Transverse colon (tissue), 4 donors: ENCODE measurements around the gene CACNA1C. TPM values are rescaled to one million over a fixed set of nuclear protein-coding genes. Genes with fewer than 3 reads are reported as not detected.

Source experiments
- DNase-seq: peaks from one replicate; pipeline ENCODE4 v3.0.0-alpha.2; 2019
- H3K27ac ChIP-seq, 4 donors: fragments of 200-600 bp; sonication (generic); 2 replicates each; pipeline ENCODE4 v1.5.1; 2016 to 2018; ENCODE audit warnings: inconsistent platforms in 4 of 4
- H3K27me3 ChIP-seq: fragments of 200-600 bp; sonication (generic); 2 replicates; pipeline ENCODE4 v1.5.1; 2017; ENCODE audit warnings: inconsistent platforms
- H3K36me3 ChIP-seq, 4 donors: fragments of 200-600 bp; sonication (generic); 2 replicates each; pipeline ENCODE4 v1.5.1; 2017 to 2019; ENCODE audit warnings: inconsistent platforms in 4 of 4
- H3K4me1 ChIP-seq, 4 donors: fragments of 200-600 bp; sonication (generic); 2 replicates each; pipeline ENCODE4 v1.5.1; 2017 to 2020; ENCODE audit warnings: inconsistent platforms in 4 of 4
- H3K4me3 ChIP-seq, 4 donors: fragments of 200-600 bp; sonication (generic); 1 replicate in 1 of 4; 2 replicates in 3 of 4; pipeline versions ENCODE4 v1.5.1 to v1.6.1; 2017 to 2019; ENCODE audit warnings: inconsistent platforms in 4 of 4
- H3K9me3 ChIP-seq, 2 donors: fragments of 200-600 bp; sonication (generic); 2 replicates each; pipeline ENCODE4 v1.5.1; 2017 to 2019; ENCODE audit warnings: inconsistent platforms in 2 of 2
- EP300 ChIP-seq: sonication (generic); formaldehyde crosslinking; IDR thresholded peaks from one replicate; pipeline ENCODE4 v1.6.1; 2017; ENCODE audit warnings: antibody characterized with exemption, low read depth
- POLR2A ChIP-seq: fragments of 450-650 bp; IDR thresholded peaks from one replicate; pipeline ENCODE4 v1.6.1; 2016; ENCODE audit warnings: antibody characterized with exemption, mild to moderate bottlenecking, moderate library complexity
- POLR2AphosphoS5 ChIP-seq, 3 donors: sonication (generic); formaldehyde crosslinking; IDR thresholded peaks; one replicate each; pipeline ENCODE4 v1.6.1; 2016; ENCODE audit warnings: antibody characterized with exemption in 3 of 3
- WGBS, 2 donors: methylation state at CpG; one replicate each; pipeline ENCODE4 v1.1.5; 2018; ENCODE audit warnings: low coverage in 1 of 2; 5-methylcytosine and 5-hydroxymethylcytosine counted together
- in situ Hi-C, 4 donors: fragments of 200-750 bp; cut with MboI; loops; one replicate each; pipeline versions ENCODE4 v1.15.0 to v1.15.1; 2017; ENCODE audit warnings: low sequenced_read_pairs in 3 of 4, low pct_ligation_motif_present in 1 of 4, low pct_unique_long_range_greater_than_20kb in 1 of 4
- intact Hi-C: fragments of 100-400 bp; cut with DNase I; formaldehyde crosslinking; loops from one replicate; pipeline ENCODE4 v1.15.1; 2023; ENCODE audit warnings: low total_unique reads
- total RNA-seq, 4 donors: library from RNA; depleted of rRNA; stranded (reverse); fragments of >200 nt; gene quantifications; one replicate each; pipeline ENCODE4 v1.1.0, GENCODE V29; 2016
- TF ChIP-seq, protein P1 (sequence below), 5 experiments: fragments of 200-600 bp in 3 of 5; fragments of 450-650 bp in 2 of 5; sonication (generic) in 3 of 5; IDR thresholded peaks; 1 replicate in 2 of 5; 2 replicates in 3 of 5; pipeline ENCODE4 v1.5.1; 2016 to 2017; ENCODE audit warnings: antibody characterized with exemption in 5 of 5, inconsistent platforms in 3 of 5, mild to moderate bottlenecking in 2 of 5, moderate library complexity in 1 of 5

CACNA1C gene
- total RNA-seq, 4 donors from 2014 or later = 18.8 to 35.2 (median 24.8) TPM

DNA sequence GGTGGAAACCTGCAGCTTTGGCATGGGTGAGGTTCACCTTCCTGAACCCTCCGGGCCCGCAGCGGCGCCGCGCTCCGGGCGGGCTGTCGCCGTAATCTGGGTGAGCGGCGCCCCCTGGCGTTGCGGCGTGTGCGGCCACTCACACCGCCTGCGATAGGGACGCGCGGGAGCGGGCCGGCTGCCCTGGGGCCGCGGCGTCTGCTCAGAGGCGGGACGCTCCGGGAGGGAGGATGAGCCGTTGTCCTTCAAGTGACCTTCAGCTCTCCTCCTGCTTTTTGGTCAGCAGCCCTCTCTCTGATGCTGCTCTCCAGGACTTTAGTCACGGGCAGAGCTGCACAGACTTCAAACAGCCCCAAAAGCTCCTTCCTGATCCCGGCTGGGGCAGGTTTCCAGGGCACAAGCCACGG is 530.3 kb downstream of the CACNA1C start:
- no peaks in the 10 kb centered on the region for H3K9me3 ChIP-seq
- DNase-seq = peak; percentile 70
- 2% methylated on average over 33 of the region's 33 CpGs; no CpG with 5 or more reads in 1 of the 2 donors for WGBS, 2 donors
- peaks cover 5 to 31% (median 19%) of the 10 kb centered on the region in 4 donors for H3K4me1 ChIP-seq
- H3K27me3 ChIP-seq = no peaks in the 10 kb centered on the region
- H3K36me3 ChIP-seq = no peaks in the 10 kb centered on the region
- TF ChIP-seq, protein P1, sequence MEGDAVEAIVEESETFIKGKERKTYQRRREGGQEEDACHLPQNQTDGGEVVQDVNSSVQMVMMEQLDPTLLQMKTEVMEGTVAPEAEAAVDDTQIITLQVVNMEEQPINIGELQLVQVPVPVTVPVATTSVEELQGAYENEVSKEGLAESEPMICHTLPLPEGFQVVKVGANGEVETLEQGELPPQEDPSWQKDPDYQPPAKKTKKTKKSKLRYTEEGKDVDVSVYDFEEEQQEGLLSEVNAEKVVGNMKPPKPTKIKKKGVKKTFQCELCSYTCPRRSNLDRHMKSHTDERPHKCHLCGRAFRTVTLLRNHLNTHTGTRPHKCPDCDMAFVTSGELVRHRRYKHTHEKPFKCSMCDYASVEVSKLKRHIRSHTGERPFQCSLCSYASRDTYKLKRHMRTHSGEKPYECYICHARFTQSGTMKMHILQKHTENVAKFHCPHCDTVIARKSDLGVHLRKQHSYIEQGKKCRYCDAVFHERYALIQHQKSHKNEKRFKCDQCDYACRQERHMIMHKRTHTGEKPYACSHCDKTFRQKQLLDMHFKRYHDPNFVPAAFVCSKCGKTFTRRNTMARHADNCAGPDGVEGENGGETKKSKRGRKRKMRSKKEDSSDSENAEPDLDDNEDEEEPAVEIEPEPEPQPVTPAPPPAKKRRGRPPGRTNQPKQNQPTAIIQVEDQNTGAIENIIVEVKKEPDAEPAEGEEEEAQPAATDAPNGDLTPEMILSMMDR (IDR thresholded peaks at IDR 0.05) = peak; percentile 74 to 92 (median 91)
- no peak for TF ChIP-seq POLR2AphosphoS5 (IDR thresholded peaks at IDR 0.05)
- in situ Hi-C loops (loop anchor here in 3 of 4 donors (10.0 to 25.0 kb wide), 2 partner anchors 521 to 528 kb away; partner anchors contain the start of gene CACNA1C (in 3 of the 3)), intact Hi-C loops (loop anchor here (10.0 kb wide), 3 partner anchors 528 to 788 kb away; partner anchors contain the start of gene CACNA1C)
- H3K4me3 ChIP-seq = peak overlapping the region in 1 of 4 donors; percentile 14
- H3K27ac ChIP-seq = peak overlapping the region in 3 of 4 donors; percentile 15 to 56 (median 47)

DNA sequence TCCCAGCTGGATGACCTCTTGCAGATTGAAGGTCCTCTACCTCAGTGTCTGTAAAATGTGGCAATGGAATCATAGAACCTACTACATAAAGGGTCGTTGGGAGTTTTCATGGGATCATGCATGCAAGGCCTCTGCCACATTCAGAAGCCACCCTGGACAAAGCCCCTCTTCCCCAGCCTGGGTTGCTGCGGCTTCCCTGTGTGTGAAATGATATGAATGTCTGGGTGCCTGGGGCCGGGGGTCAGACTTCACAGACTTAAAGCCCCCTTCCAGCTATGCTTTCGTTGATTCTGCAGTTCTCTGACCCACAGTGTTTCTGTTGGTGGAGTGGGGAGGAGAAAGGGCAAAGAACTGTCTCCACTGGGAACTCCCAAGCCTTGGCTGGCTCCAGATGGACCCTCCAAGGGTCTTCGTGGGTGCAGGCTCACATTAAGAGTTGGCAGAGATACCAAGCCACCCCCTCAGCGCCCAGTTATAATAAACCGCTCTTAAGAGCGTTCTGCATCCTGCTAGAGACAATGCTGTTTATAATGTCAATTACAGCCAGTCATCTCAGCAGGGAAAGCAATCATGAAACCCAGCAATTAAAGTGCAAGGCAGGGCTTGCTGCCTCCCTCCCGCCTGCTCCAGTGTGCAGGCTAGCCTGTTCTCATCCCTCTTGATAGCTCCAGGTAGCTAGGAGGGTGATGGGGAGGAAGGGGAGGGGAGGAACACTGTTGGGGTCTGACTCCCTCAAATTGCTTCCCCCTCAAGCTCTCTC is 531.0 kb downstream of the CACNA1C start:
- H3K27me3 ChIP-seq = no peaks in the 10 kb centered on the region
- in situ Hi-C loops (loop anchor here in 3 of 4 donors (10.0 to 25.0 kb wide), 2 partner anchors 522 to 529 kb away; partner anchors contain the start of gene CACNA1C (in 3 of the 3)), intact Hi-C loops (loop anchor here (10.0 kb wide), 3 partner anchors 529 to 789 kb away; partner anchors contain the start of gene CACNA1C)
- no peak for TF ChIP-seq POLR2AphosphoS5 (IDR thresholded peaks at IDR 0.05)
- no peak overlapping the region for H3K4me3 ChIP-seq
- H3K36me3 ChIP-seq = no peaks in the 10 kb centered on the region
- H3K27ac ChIP-seq = peak overlapping the region in 2 of 4 donors; percentile 47 to 56
- DNase-seq = no peak
- 47% methylated on average over 9 of the region's 9 CpGs; no CpG with 5 or more reads in 1 of the 2 donors for WGBS, 2 donors
- H3K4me1 ChIP-seq = peaks cover 5 to 31% (median 19%) of the 10 kb centered on the region in 4 donors
- no peaks in the 10 kb centered on the region for H3K9me3 ChIP-seq

DNA sequence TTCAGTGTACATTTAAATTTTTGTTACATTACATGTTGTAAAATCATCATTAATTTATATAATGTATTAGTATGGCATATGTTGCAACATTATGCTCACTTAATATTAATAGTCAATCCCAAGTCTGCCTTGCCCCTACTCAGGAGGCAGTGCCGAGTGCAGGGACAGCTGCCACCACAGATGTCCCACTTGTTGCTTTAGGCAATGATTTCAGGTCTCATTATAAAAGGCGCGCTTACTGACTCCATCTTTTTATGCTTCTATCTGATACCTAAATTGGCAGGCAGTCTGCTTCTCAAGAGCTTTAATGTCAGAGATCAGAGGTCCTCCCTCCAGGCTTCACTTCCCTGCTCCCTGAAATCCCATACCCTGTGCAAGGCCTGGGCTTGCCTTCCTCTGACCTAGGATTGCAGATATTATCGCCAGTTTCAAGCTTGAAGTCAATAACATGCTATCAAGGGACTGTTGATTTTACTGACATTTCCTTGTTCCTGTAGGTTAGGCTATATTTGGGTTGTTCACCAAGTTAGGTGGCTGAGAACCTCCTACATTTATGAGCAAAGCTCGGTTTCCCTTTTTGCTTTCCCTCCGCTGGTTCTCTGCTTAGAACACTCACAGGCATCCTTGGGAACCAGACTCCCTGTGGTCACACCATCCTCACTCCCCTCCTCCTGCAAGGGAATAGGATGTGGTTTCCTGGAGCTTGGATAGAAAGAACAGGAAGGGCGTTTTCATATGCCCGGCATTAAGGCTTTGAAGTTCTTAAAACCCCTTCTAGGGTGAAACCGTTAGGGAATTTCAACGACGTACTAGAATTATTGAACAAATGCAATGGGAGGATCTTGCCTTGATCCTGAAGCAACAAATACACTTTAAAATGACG is 533.6 kb downstream of the CACNA1C start:
- no peak for DNase-seq
- H3K27me3 ChIP-seq = no peaks in the 10 kb centered on the region
- H3K36me3 ChIP-seq = no peaks in the 10 kb centered on the region
- WGBS, 2 donors = 34 to 49% methylated on average over 9 to 12 of the region's 12 CpGs
- no peaks in the 10 kb centered on the region for H3K9me3 ChIP-seq
- TF ChIP-seq EP300 = no peak
- TF ChIP-seq POLR2A = no peak
- TF ChIP-seq POLR2AphosphoS5 (IDR thresholded peaks at IDR 0.05) = no peak
- TF ChIP-seq, protein P1 (IDR thresholded peaks at IDR 0.05) = no peak
- peaks cover 5 to 31% (median 19%) of the 10 kb centered on the region in 4 donors for H3K4me1 ChIP-seq
- peak overlapping the region; percentile 26 to 32 (median 27) for H3K27ac ChIP-seq
- intact Hi-C loops = loop anchor here (10.0 kb wide), 3 partner anchors 532 to 792 kb away; partner anchors contain the start of gene CACNA1C
- H3K4me3 ChIP-seq = no peak overlapping the region
- in situ Hi-C loops = loop anchor here in 3 of 4 donors (10.0 to 25.0 kb wide), 2 partner anchors 524 to 532 kb away; partner anchors contain the start of gene CACNA1C (in 3 of the 3)

DNA sequence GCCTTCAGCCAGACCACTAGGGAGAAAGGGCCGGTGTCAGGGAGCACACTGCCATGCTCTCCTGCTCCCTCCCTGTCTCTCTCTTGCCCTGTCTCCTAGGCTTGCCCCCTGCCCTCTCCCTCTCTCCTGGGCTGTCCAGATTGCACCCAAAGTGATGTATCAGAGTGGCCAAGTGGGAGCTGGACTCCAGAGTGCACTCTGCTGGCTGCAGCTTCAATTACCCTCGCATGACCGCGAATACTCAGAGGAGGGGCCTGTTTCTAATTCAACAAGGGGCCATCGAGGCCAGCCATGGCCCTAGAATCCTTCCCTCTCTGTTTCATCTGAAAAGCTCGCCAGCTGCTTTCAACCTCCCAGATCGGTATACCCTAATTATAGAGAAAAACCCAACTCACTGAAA is 535.6 kb downstream of the CACNA1C start:
- no peak for DNase-seq
- H3K4me3 ChIP-seq = no peak overlapping the region
- TF ChIP-seq EP300 (no peak), POLR2A (no peak), POLR2AphosphoS5 (IDR thresholded peaks at IDR 0.05) (no peak)
- TF ChIP-seq, protein P1 (IDR thresholded peaks at IDR 0.05) = no peak
- intact Hi-C loops = loop anchor here (10.0 kb wide), 3 partner anchors 534 to 794 kb away; partner anchors contain the start of gene CACNA1C
- H3K36me3 ChIP-seq = no peaks in the 10 kb centered on the region
- H3K9me3 ChIP-seq = no peaks in the 10 kb centered on the region
- H3K27ac ChIP-seq = no peak overlapping the region
- 87 to 89% methylated on average over 3 to 7 of the region's 7 CpGs for WGBS, 2 donors
- no peaks in the 10 kb centered on the region for H3K27me3 ChIP-seq
- in situ Hi-C loops = loop anchor here in 3 of 4 donors (10.0 to 25.0 kb wide), 2 partner anchors 526 to 534 kb away; partner anchors contain the start of gene CACNA1C (in 3 of the 3)
- H3K4me1 ChIP-seq = peaks cover 0 to 24% (median 12%) of the 10 kb centered on the region in 4 donors
